SU-DHL-6 (cell line): ENCODE results near the gene C2CD4A.

Experiments
- EZH2phosphoT487 ChIP-seq: fragments of 200-600 bp; sonication (generic), shearing (Covaris generic); conservative IDR thresholded peaks from 2 replicates; pipeline ENCODE4 v1.6.1; 2018; ENCODE audit warnings: mild to moderate bottlenecking, antibody characterized with exemption, low read length, moderate library complexity, mixed read lengths
- TF ChIP-seq, protein P1 (sequence below): fragments of 200-600 bp; sonication (generic); IDR thresholded peaks from one replicate; pipeline ENCODE4 v1.5.1; 2017; ENCODE audit warnings: antibody characterized with exemption, mild to moderate bottlenecking, low read length, moderate library complexity; ENCODE audit not compliant: insufficient read depth, poor library complexity, severe bottlenecking

DNA sequence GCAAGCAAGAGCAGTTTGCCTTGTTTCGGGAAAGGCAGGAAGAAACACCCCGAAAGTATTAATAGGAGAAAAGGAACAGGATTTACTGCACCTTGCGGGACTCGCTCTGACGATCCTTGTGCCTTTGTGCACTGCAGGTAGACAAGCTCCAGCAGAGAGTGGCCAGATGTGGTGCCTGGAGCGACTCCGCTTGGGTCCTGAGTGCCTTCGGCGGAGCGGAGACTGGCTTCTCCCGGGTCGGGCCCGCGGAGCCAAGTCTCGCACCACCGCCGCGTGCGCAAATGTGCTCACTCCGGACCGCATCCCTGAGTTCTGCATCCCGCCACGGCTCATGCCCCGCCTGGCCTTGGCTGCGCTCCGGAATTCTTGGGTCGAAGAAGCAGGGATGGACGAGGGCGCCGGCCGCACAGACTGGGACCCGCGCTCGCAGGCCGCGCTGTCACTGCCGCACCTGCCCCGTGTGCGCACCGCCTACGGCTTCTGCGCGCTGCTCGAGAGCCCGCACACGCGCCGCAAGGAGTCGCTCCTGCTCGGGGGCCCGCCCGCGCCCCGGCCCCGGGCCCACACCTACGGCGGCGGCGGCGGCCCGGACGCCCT is 769 bp downstream of the C2CD4A start:
- TF ChIP-seq, protein P1, sequence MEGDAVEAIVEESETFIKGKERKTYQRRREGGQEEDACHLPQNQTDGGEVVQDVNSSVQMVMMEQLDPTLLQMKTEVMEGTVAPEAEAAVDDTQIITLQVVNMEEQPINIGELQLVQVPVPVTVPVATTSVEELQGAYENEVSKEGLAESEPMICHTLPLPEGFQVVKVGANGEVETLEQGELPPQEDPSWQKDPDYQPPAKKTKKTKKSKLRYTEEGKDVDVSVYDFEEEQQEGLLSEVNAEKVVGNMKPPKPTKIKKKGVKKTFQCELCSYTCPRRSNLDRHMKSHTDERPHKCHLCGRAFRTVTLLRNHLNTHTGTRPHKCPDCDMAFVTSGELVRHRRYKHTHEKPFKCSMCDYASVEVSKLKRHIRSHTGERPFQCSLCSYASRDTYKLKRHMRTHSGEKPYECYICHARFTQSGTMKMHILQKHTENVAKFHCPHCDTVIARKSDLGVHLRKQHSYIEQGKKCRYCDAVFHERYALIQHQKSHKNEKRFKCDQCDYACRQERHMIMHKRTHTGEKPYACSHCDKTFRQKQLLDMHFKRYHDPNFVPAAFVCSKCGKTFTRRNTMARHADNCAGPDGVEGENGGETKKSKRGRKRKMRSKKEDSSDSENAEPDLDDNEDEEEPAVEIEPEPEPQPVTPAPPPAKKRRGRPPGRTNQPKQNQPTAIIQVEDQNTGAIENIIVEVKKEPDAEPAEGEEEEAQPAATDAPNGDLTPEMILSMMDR, result no peak
- no peak for TF ChIP-seq EZH2phosphoT487
